Fibroblast of the aortic adventitia (primary cell): ENCODE data around the gene PIGU. TPM values are rescaled to one million over a fixed set of nuclear protein-coding genes. Genes with fewer than 3 reads are reported as not detected.
"Not testable (repeated sequence)": the region's sequence is repeated elsewhere in the genome, so short reads cannot be mapped to it uniquely, and the experiment has no call there.

Experiments
- DNase-seq: peaks from one replicate; pipeline ENCODE4 v3.0.0-alpha.2; 2010; ENCODE audit warnings: low read depth
- H3K4me3 ChIP-seq: 2 replicates; pipeline ENCODE4 v1.5.1; 2011; ENCODE audit warnings: low read depth, mild to moderate bottlenecking, control low read depth, low read length, moderate library complexity
- CTCF ChIP-seq: IDR thresholded peaks from 2 replicates; pipeline ENCODE4 v1.5.1; 2011; ENCODE audit warnings: mild to moderate bottlenecking, low read length, control low read depth, inconsistent platforms; ENCODE audit not compliant: insufficient read depth
- total RNA-seq: library from RNA; depleted of rRNA; stranded (reverse); fragments of >200 nt; gene quantifications from 2 replicates; pipeline ENCODE4 v1.2.3, GENCODE V29; 2012; ENCODE audit warnings: low replicate concordance

The PIGU gene
- 3.7 and 21.1 TPM in 2 replicates for total RNA-seq

- TF ChIP-seq CTCF, result peak; percentile 8
- H3K4me3 ChIP-seq, result peak within 1 kb of the TSS; percentile 88
- DNase-seq, result peak; percentile 88
These were observed at the start of gene PIGU for GRCh38 chr20:34676642-34677373. PIGU (minus strand) TSS chr20:34677092; CDS start chr20:34677085, 7 bp downstream.

GRCh38 chr20:34724172-34724571 is 47.3 kb upstream of the PIGU start:
- TF ChIP-seq CTCF, result no peak
- H3K4me3 ChIP-seq, result no peak overlapping the region

GRCh38 chr20:34722560-34722959 is 45.7 kb upstream of the PIGU start:
- not testable (repeated sequence) for H3K4me3 ChIP-seq, DNase-seq

More at GRCh38 chr20:34724172-34724571, 47.3 kb upstream of the PIGU start:
- DNase-seq, result no peak

GRCh38 chr20:34720266-34720665 is 43.4 kb upstream of the PIGU start:
- TF ChIP-seq CTCF, result no peak
- no peak for DNase-seq

GRCh38 chr20:34719242-34720017 is 42.5 kb upstream of the PIGU start:
- H3K4me3 ChIP-seq, DNase-seq: not testable (repeated sequence)

More at GRCh38 chr20:34720266-34720665, 43.4 kb upstream of the PIGU start:
- no peak overlapping the region for H3K4me3 ChIP-seq

GRCh38 chr20:34717230-34718095 is 40.6 kb upstream of the PIGU start:
- DNase-seq, result no peak
- TF ChIP-seq CTCF, result no peak
- H3K4me3 ChIP-seq, result no peak overlapping the region

GRCh38 chr20:34716921-34717229 is 40.0 kb upstream of the PIGU start:
- H3K4me3 ChIP-seq, result no peak overlapping the region
- no peak for TF ChIP-seq CTCF
- no peak for DNase-seq
